ENCODE results near the gene ASNSD1.

- TF ChIP-seq EZH2 (IDR thresholded peaks at IDR 0.05; ENCODE audit: borderline replicate concordance, low read length) (no peak), CTCF (conservative IDR thresholded peaks at IDR 0.05 in 1 of 2, IDR thresholded peaks at IDR 0.05 in 1 of 2; ENCODE audit: extremely low read depth in 1 of 2, insufficient read depth in 1 of 2, low read depth in 1 of 2, low read length in 2 of 2) (peak; percentile 48)
Observed at GRCh38 chr2:189698020-189698887, 37.0 kb downstream of the ASNSD1 start.
